Tibial nerve (tissue), 4 donors: ENCODE data around the gene YY1. TPM values are rescaled to one million over a fixed set of nuclear protein-coding genes. Genes with fewer than 3 reads are reported as not detected.
A peak's percentile ranks its signal among the peaks of the same experiment; 100 is the strongest.

Source experiments
- DNase-seq, 2 donors: peaks; one replicate each; pipeline ENCODE4 v3.0.0-alpha.2; 2019; ENCODE audit warnings: low spot score in 2 of 2
- H3K27ac ChIP-seq, 4 donors: fragments of 200-600 bp; sonication (generic) in 3 of 4; one replicate each; pipeline ENCODE4 v1.5.1; 2017 to 2019; ENCODE audit warnings: mild to moderate bottlenecking in 1 of 4
- H3K27me3 ChIP-seq, 2 donors: fragments of 200-600 bp; sonication (generic) in 1 of 2; one replicate each; pipeline versions ENCODE4 v1.5.1 to v1.6.0; 2017 to 2019
- H3K36me3 ChIP-seq, 3 donors: fragments of 200-600 bp; sonication (generic); one replicate each; pipeline ENCODE4 v1.5.1; 2018 to 2019
- H3K4me1 ChIP-seq, 4 donors: fragments of 200-600 bp; sonication (generic) in 3 of 4; one replicate each; pipeline ENCODE4 v1.5.1; 2017 to 2019
- H3K4me3 ChIP-seq, 4 donors: fragments of 200-600 bp; sonication (generic) in 3 of 4; one replicate each; pipeline ENCODE4 v1.5.1; 2017 to 2019; ENCODE audit warnings: mild to moderate bottlenecking in 1 of 4, moderate library complexity in 1 of 4
- H3K9me3 ChIP-seq, 4 donors: fragments of 200-600 bp; sonication (generic) in 3 of 4; one replicate each; pipeline ENCODE4 v1.5.1; 2017 to 2019
- CTCF ChIP-seq, 5 experiments: fragments of 200-600 bp in 3 of 5; fragments of 450-650 bp in 2 of 5; sonication (generic) in 3 of 5; IDR thresholded peaks; one replicate each; pipeline ENCODE4 v1.5.1; 2016 to 2019; ENCODE audit warnings: antibody characterized with exemption in 5 of 5, mild to moderate bottlenecking in 3 of 5, moderate library complexity in 2 of 5
- EP300 ChIP-seq, 2 donors: sonication (generic); formaldehyde crosslinking; IDR thresholded peaks; one replicate each; pipeline ENCODE4 v1.6.1; 2017; ENCODE audit warnings: antibody characterized with exemption in 2 of 2, mild to moderate bottlenecking in 1 of 2
- WGBS, 2 donors: methylation state at CpG; one replicate each; pipeline ENCODE4 v1.1.5; 2018; 5-methylcytosine and 5-hydroxymethylcytosine counted together
- small RNA-seq: library from RNA; depleted of rRNA; stranded (forward); fragments of <200 nt; gene quantifications from one replicate; pipeline ENCODE3, GENCODE V24; 2016
- total RNA-seq, 4 donors: library from RNA; depleted of rRNA; stranded (reverse); fragments of >200 nt; gene quantifications; one replicate each; pipeline ENCODE4 v1.1.0, GENCODE V29; 2016

The YY1 gene
- total RNA-seq, 4 donors from 2014 or later: 55.9 to 60.3 (median 58.7) TPM

GRCh38 chr14:100332071-100332639 is 93.2 kb downstream of the YY1 start:
- no peak for DNase-seq
- H3K4me3 ChIP-seq: no peak overlapping the region
- TF ChIP-seq EP300 (IDR thresholded peaks at IDR 0.05) (no peak), CTCF (IDR thresholded peaks at IDR 0.05) (no peak)
- no peak overlapping the region for H3K27ac ChIP-seq
- H3K36me3 ChIP-seq: peaks cover 0 to 58% (median 9%) of the 10 kb centered on the region in 3 donors
- no peaks in the 10 kb centered on the region for H3K9me3 ChIP-seq
- no peaks in the 10 kb centered on the region for H3K4me1 ChIP-seq
- no peaks in the 10 kb centered on the region for H3K27me3 ChIP-seq
- WGBS, 2 donors: 74 to 82% methylated on average over 11 of the region's 11 CpGs

Small RNA genes lying within 50 kb of the gene (small RNA-seq; reads per million reads assigned to genes)
- gene MIR345: 7.2 reads per million, percentile 87 among the genes with 10 or more reads in this experiment
- gene RN7SL523P: not detected

Other genes starting within 250 kb of the YY1 start
- 10 to 100 TPM; 42.6 to 94.6 (median 59.8) TPM for gene EVL, start 173.7 kb upstream of the YY1 start, total RNA-seq
- 1 to 10 TPM; 1.3 to 5.1 (median 1.8) TPM for gene DEGS2, start 79.5 kb upstream of the YY1 start, total RNA-seq
- gene SLC25A29, start 67.3 kb downstream of the YY1 start, total RNA-seq: 100 to 1,000 TPM in 3 of 4 donors, 10 to 100 TPM in 1; 92.2 to 276 (median 173) TPM
- gene SLC25A47, start 84.2 kb downstream of the YY1 start, total RNA-seq: 1 to 10 TPM in 1 of 4 donors, not detected in 3; 2.5 TPM
- 10 to 100 TPM; 10.7 to 22.1 (median 15.0) TPM for gene WDR25, start 137.3 kb downstream of the YY1 start, total RNA-seq